Measurements from ENCODE around the gene PIK3R4.

Gene PIK3R4

DNA sequence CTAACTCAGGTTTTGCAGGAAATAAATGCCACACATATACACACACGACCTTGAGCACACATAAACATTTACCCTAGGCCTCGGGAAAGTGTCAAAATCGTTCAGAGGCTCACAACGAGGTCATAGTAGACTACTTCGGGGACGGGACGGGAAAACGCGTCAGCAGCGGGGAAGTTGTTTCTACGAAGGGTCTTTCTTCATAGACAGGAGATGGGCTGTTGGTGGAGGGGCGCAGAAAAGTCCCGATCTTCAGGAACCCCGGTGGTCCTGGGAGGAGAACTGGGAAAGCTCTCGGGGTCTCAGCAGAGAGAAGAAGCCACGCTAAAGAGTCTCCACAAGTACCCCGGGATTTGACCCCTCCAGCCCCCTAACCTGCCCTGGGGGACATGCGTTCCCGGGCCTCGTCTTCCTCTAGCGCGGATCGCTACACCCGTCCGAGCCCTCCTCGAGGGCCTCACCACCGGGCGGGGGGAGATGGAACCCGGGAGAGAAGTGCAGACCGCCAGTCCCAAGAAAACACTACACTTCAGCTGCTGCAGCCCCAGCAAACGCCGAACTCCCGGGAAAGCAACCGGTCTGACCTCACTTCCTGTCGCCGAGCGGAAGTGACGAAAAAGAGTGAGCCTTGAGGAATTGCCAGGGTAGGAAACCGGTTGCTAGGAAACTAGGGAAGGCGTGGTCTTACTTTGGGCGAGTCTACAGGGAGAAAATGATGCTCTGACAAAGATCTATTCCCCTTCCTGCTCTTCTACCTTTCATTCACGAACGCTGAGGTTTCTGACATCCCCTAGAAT lies at the start of gene PIK3R4:
Gene PIK3R4 (minus strand): TSS at position 584 of the 794 bp plus-strand sequence. CDS start 1,611 bp downstream, outside the sequence.
- peak; percentile 96 for DNase-seq

DNA sequence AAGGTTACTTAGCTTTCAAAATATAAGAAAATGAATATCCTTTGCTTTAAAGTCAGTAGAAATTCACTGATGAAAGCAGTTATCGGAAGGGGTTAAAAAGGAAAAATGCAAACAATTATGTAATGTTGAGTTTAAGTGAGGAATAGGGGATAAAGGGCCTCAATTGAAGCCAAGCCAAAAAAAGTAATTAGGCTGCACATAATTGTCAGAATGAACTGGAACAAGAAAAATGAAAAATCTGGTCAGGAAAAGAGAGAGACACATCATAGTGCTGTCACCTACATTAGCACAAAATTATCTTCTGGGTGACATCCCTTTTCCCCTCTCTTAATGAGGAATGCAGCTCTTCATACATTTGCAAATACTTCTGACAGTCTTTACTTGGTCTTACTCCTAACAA lies 48.8 kb upstream of the PIK3R4 start:
- DNase-seq = no peak

GRCh38 chr3:130792246-130792645 lies 45.6 kb upstream of the PIK3R4 start:
- DNase-seq = no peak

GRCh38 chr3:130789782-130790322 lies 43.2 kb upstream of the PIK3R4 start:
- DNase-seq = no peak

- DNase-seq = peak; percentile 10
Measured at GRCh38 chr3:130787422-130788068, 40.9 kb upstream of the PIK3R4 start.

DNA sequence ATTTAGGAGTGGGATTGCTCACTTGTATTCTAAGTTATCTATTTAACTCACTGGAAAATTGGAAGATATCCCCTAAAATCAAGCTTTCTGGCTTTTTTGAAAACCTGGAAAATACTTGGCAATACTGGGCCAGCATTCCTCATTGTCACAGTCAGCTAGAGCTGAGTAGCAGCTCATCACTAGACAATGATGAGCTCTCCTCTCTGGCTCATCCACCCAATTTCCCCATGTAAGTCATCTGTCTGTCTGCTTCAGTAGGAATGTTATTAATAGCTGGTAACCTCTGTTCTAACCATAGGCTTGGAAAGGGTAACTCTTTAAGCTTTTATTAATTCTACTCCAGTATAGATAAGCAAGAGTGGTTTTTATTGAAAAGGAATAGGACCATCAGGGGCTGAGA lies 39.7 kb upstream of the PIK3R4 start:
- DNase-seq = no peak

GRCh38 chr3:130783629-130784028 lies 37.0 kb upstream of the PIK3R4 start:
- DNase-seq = no peak

- no peak for DNase-seq
Measured at GRCh38 chr3:130779486-130779885, 32.9 kb upstream of the PIK3R4 start.

DNA sequence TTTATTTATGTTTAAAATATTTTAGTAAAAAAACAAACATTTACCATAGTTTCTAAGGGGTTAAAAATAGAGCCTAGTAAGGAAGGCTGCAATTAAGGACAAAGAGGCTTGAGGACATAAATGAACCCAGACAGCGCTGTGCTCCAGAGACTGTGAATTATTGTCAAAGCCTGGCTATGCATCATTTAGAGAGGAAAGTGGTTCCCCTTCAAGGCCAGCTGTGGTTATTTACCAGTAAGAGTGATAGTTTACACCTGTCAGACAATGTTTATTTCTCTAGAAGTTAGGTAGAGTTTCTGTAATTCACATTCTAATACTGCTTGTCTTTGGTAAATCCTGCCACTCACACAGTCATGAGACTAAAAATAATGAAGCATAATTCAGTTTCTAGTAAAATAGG lies 32.4 kb upstream of the PIK3R4 start:
- peak; percentile 8 for DNase-seq

DNA sequence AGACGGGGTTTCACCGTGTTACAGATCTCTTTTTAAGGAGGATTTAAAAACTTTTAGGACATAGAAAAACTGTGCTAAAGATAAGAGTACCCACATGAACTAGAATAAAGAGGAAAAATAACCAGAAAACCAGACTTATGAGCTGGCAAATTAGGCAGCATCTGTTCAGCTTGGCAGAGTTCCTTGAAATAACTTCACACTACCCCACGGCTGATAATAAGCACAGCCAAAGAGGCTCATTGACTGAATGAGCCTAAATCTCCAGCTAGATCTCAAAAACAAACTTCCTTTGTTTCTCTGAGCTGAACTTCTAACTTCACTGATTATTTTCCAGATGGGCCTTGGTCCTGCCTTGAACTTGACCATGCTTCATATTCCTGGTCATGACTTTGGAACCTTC lies 26.7 kb upstream of the PIK3R4 start:
- no peak for DNase-seq

- DNase-seq = no peak
Measured at GRCh38 chr3:130772129-130772528, 25.5 kb upstream of the PIK3R4 start.

GRCh38 chr3:130770644-130771043 lies 24.0 kb upstream of the PIK3R4 start:
- DNase-seq = no peak

DNA sequence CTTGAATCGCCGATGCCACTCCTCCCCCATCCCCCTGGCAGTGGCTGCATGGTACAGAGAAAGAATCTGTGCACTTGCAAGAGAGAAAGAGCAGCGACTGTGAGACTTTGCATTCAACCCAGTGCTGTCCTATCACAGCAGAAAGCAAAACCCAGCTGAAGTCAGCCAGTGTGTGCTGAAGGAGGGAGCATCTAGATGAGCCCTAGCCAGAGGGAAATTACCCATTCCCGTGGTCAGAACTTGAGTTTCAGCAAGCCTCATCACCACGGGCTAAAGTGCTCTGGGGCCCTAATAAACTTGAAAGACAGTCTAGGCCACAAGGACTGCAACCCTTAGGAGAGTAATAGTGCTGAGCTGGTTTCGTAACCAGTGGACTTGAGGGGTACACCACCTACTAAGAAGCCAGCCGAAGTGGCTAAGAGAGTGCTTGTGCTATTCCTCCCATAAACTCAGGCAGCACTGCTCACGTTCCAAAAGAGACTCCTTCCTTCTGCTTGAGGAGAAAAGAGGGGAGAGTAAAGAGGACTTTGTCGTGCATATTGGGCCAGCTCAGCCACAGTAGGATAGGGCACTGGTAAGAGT lies 15.2 kb upstream of the PIK3R4 start:
- no peak for DNase-seq

DNA sequence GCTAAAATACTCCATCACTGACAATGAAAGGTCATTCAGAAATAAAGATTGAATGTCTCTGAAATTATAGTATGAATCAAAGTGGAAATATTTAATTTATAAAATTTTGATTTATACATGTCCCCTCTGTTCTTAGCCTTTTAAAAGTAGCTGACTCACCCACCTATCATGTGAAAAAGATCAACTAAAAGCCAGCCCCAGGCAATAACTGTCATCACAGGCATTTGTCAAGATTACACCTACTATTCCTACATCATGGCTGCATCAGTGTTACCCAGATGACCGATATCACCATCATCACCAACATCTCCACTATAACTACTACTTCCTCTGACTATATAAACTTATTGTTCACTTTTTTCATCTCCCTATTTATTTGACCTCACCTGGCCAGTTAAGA lies 14.3 kb upstream of the PIK3R4 start:
- DNase-seq = no peak

DNA sequence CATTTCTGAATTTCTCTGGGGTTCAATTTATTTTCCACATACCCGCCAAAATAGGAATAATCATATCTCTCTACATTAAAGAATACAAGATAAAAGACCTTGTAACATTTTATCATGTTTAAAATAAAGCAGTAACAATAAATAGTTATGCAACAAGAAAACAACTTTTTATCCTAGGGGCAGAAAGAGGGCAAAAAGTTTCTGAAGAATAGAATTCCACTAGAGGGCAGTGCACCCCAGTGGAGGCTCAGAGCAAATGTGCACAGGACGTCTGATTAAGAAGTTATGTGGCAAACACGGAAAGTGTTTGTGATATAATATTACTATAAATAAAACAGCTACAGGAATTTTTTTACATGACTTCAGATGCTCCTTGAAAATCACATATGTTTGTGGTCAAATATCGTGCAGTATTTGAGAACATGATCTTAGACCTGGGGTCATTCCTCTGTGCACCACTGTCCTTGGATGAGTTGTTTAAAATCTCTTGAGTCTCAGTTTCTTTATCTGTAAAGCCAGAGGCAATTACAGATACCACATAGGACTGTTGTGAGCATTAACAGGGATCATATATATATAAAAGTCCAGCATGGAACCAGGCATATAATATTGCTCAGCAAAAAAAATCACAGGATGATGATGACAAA lies 13.2 kb upstream of the PIK3R4 start:
- DNase-seq = no peak

GRCh38 chr3:130758624-130759369 lies 12.2 kb upstream of the PIK3R4 start:
- no peak for DNase-seq

- no peak for DNase-seq
Measured at GRCh38 chr3:130757611-130758150, 11.1 kb upstream of the PIK3R4 start.

DNA sequence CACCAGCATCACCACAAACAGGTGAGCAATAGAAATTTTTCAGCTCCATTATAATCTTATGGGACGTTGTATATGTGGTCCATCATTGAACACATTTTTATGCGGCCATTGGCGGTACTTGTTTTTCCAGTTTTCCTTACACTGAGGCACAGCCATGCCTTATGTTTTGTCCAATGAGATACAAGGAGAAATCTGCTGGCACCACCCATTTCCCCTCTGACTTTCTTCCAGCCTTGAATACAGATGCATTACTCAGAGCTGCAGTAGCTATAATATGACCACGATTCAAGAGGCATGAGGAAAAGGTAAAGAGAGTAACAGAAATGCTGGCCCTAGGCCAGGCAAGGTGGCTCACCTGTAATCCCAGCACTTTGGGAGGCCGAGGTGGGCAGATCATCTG lies 9.0 kb upstream of the PIK3R4 start:
- no peak for DNase-seq

DNA sequence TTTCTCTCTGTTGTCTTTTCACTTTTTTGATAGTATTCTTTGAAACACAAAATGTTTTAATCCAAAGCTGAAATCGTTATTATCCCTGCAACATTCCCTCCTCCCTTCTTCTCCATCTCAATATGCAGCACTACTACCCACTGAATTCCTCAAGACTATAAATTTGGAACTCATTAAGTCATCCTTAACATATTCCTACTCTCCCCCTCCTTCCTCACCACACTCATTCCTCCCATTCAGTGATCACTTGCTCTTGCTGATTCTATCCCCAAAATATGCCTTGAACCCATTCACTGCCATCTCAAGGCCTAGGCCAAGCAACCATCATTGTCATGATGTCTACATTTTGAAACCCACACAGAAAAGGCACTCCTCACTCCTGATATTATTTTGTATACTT lies 2.4 kb upstream of the PIK3R4 start:
- no peak for DNase-seq

- no peak for DNase-seq
Measured at GRCh38 chr3:130748467-130748861, 1.8 kb upstream of the PIK3R4 start.

GRCh38 chr3:130743354-130743753 lies 3.3 kb downstream of the PIK3R4 start:
- DNase-seq = no peak

- DNase-seq = no peak
Measured at GRCh38 chr3:130741946-130742610, 4.6 kb downstream of the PIK3R4 start.
